Stimulated activated CD4-positive, alpha-beta T cell treated with anti-CD3 and anti-CD28 coated beads, Interleukin-12 subunit alpha, Interleukin-12 subunit beta, amount 100 ng/mL, for 48 hours (primary cell): ENCODE data around the gene CCDC24.

Experiments
- DNase-seq, 3 donors: peaks; one replicate each; pipeline ENCODE4 v3.0.0-alpha.2; 2020; ENCODE audit warnings: low read depth in 2 of 3, low spot score in 1 of 3

Gene CCDC24

GRCh38 chr1:43991476-43992231 lies at the start of gene CCDC24:
Gene CCDC24, plus strand, starts transcription at chr1:43991599. Its CDS starts 280 bp downstream, at chr1:43991879.
- peak; percentile 46 to 70 (median 58) for DNase-seq

GRCh38 chr1:43942411-43942810 lies 49.0 kb upstream of the CCDC24 start:
- DNase-seq: no peak

- no peak for DNase-seq
Measured at GRCh38 chr1:43944860-43945259, 46.5 kb upstream of the CCDC24 start.

GRCh38 chr1:43945674-43946235 lies 45.6 kb upstream of the CCDC24 start:
- no peak for DNase-seq

DNA sequence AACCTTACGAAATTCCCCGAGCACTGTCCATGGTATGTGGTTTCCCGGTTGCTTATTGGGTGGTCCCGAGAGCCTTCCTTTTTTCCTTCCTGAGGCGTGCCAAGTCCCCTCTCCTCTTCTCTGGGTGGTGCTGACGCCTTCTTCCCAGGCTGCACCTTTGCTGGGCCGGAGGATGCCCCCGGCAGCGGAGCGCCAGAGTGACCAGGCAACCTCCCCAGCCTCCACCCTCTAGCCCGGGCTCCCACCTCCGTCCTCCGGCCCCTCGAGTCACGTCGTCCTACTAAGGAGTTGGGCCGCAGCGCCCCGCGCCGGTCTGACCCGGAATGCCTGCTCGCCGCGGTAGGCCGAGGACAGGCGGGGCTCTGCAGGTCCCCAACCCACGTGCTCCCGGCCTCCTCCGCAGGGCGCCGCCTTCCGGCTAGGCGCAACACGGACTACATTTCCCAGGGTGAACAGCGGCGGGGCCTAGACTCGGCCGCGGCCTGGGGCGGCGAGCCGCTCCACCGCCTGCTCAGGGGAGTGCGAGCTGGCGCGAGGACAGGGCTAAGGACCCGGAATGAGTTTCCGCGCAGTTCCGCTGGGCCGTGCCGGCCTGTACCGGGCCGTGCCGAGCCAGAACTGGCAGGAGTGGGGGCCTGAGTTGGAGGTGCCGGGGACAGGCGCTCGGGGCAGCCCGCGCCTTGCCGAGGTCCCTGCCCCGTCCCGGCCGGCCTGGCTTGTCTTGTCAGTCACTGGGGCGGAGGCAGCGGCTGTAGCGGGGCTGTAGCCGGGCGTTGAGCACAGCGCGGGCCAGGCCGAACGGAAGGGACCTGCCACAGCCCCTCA lies 45.0 kb upstream of the CCDC24 start, which contains the start of gene IPO13:
IPO13 (plus strand) TSS at position 715 of the 825 bp plus-strand sequence. CDS start 651 bp downstream, outside the sequence.
- DNase-seq: peak; percentile 93 to 94 (median 94)

DNA sequence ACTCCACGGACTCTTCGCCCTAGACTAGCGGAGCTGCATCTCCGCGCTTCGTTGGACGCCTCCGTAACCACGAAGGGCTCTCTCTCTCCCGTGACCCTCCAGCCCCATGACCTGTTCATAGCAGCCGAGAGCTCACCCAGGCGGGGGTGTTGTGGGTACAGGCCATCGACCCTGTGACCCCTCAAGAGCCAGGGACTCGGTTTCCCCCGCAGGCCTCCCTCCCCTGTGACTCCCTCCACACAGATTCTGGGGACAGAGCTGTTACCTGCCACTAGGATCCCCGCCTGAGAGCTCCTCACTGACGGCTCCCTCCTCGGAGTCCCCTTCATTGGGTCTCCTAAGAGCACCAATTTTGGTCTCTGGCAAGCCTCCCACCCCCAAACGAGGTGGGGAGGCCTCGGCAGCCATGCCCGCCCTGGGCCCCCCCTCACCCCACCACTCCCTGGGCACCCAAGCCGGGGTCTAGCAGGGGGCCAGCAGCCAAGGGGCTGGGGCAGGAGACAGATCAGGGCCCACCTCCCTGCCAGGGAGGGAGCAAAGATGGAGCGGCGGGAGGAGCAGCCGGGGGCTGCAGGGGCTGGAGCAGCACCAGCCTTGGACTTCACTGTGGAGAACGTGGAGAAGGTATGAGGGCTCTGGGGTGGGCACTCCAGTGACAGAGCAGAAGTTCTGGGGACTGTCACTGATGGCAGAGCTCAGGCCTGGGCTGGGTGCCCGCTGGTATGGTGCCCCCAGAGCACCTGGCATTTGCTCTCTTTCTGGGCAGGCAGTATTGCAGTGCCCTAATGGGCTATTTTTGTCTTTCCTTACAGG lies 44.1 kb upstream of the CCDC24 start:
- no peak for DNase-seq

- no peak for DNase-seq
Measured at GRCh38 chr1:43947874-43948437, 43.4 kb upstream of the CCDC24 start.

- no peak for DNase-seq
Measured at GRCh38 chr1:43949678-43950077, 41.7 kb upstream of the CCDC24 start.

DNA sequence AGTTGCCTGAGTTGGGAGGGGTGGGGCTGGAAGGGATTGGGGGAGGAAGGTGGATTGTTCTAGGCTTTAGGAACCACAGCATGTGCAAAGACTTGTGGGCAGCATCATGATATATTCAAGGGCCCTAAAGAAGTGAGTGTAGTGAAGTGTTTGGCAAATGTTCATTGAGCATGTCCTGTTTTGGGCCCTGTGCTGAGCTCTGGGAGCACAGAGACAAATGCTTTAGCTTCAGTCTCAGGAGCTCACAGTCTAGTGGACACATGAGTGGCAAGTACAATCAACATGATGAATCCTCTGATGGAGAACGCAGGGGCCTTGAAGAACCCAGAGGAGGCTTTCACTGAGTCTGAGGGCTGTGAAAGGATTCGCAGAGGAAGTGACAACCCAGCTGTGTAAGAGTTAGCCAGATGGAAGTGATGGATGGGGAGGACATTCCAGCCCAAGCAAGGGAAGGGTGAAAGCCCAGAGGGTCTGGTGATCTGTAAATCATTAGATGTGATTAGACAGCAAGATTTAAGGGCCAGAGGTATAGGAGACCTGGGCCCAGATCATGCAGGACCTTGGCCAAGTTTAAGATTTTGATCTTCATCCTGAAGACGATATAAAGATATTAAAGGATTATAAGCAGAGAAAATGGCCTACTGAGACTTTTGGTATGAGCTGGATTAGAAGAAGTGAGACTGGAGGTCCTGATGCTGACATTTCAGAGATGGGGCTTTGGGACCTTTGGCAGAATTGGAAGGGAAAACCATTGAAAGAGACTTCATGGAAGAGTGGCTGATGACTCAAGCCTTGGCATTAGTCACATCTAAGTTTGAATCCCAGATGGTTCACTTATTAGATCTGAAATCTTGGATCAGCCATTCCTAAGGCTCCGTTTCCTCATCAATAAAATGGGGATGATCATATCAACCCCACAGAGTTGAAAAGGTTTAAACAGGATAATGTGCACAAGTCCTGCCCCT lies 40.1 kb upstream of the CCDC24 start:
- DNase-seq: no peak

DNA sequence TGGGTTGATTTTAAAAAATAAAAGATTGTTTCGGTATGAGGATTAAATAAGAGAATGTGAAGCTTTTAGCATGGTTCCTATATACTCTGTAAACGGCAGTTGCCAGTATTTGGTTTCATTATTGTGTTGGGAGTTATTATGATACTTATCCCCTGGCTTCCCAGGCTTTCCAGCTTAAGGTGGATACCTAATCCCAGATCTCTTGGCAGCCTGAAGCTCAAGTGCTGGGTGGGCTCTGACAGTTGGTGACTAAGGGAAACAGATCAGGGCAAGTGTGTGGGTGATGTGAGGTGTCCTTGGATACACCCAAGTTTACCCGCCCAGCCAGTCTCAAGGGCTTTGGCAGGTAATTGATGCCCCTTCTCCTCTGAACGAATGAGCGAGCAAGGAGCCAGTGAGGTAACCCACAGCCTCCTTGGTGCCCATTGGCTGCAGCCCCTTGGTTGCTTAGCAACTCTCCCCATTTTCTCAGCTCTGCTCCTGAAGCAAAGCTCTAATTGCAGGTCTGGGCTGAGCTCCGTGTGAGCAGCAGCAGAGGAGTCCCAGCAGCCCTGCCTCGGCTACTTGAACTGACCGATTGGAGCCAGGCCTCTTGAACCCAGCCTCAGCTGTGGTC lies 38.6 kb upstream of the CCDC24 start:
- no peak for DNase-seq

GRCh38 chr1:43953361-43953760 lies 38.0 kb upstream of the CCDC24 start:
- DNase-seq: no peak

DNA sequence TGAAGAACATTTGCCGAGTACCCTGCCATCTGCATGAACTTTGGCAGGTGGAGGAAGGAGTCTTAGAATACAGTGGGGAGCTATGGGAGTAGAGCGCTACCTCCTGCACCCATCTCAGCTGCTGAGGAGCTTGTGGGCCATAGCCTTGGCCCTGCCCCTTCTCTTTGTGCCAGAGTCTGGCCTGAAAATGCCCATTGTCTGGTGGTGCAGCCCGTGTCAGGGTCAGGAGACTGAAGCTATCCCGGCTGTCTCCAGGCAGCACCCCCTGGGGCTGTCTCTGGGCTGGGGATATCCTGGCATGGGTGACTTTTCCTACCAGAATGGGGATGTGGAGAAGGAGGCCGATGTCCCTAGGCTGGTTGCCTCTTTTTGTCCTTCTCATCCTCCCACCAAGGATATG lies 37.4 kb upstream of the CCDC24 start:
- no peak for DNase-seq

GRCh38 chr1:43956234-43956633 lies 35.2 kb upstream of the CCDC24 start:
- no peak for DNase-seq

DNA sequence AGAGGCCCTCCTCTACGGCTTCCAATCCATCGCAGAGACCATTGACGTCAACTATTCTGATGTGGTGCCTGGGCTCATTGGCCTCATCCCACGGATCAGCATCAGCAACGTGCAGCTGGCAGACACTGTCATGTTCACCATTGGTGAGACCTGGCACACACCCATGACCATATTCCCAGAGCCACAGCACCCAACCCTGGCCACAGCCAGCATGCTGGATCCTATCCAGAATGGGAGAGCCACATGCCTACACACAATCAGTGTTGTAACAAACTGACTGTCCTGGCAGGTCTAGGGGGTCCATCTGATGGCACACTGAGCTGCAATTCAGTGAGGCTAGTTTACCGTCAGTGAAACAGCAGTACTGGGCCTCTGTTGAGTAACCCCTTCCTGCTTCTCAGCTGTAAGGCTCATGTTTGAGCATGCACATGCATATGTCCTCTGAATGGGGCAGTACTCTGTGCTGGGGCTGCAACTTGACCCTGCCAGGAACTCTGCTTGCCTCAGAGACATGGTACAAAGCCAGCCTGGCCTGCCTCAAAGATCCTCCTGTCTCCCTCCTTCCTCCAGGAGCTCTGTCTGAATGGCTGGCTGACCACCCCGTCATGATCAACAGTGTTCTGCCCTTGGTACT lies 33.9 kb upstream of the CCDC24 start:
- no peak for DNase-seq

GRCh38 chr1:43958351-43959255 lies 32.8 kb upstream of the CCDC24 start:
- DNase-seq: no peak

- no peak for DNase-seq
Measured at GRCh38 chr1:43960798-43961197, 30.6 kb upstream of the CCDC24 start.

- DNase-seq: no peak
Measured at GRCh38 chr1:43961692-43962091, 29.7 kb upstream of the CCDC24 start.

GRCh38 chr1:43962324-43962723 lies 29.1 kb upstream of the CCDC24 start:
- DNase-seq: no peak
